Measurements from ENCODE around the gene CYB5R3. TPM values are rescaled to one million over a fixed set of nuclear protein-coding genes. Genes with fewer than 3 reads are reported as not detected.

CYB5R3 gene
- polyA plus RNA-seq, 1 donor (not counting 4 experiments of a cell fraction or from before 2014, with no cell fraction given): 102 TPM

GRCh38 chr22:42624551-42625106 lies 24.6 kb downstream of the CYB5R3 start:
- DNase-seq (ENCODE audit: low read depth, low spot score) (no peak), FAIRE-seq (no peak)
- Histone ChIP-seq H3K9ac (ENCODE audit: control insufficient read depth, extremely low read depth, insufficient read depth, low read length) (no peak overlapping the region), H3K9me1 (ENCODE audit: control insufficient read depth, extremely low read depth, insufficient read depth, low read length) (no peaks in the 10 kb centered on the region), H3K4me1 (ENCODE audit: control insufficient read depth, extremely low read depth, insufficient read depth, low read length) (peaks cover 21% of the 10 kb centered on the region), H3K4me3 (ENCODE audit: control insufficient read depth in 2 of 3, extremely low read depth in 1 of 3, insufficient read depth in 2 of 3, low read depth in 1 of 3, low read length in 3 of 3) (no peak overlapping the region), H3K79me2 (ENCODE audit: control insufficient read depth, insufficient read depth, low read length) (no peaks in the 10 kb centered on the region), H2AFZ (ENCODE audit: control insufficient read depth, low read length) (no peak overlapping the region), H3K27ac (ENCODE audit: control insufficient read depth, insufficient read depth, low read length) (no peak overlapping the region), H3K27me3 (ENCODE audit: control insufficient read depth, extremely low read depth, insufficient read depth, low read length) (no peaks in the 10 kb centered on the region), H3K9me3 (ENCODE audit: control insufficient read depth, low read depth, low read length) (no peaks in the 10 kb centered on the region), H4K20me1 (ENCODE audit: control insufficient read depth, extremely low read depth, insufficient read depth, low read length) (peaks cover 4% of the 10 kb centered on the region), H3K4me2 (ENCODE audit: control insufficient read depth, extremely low read depth, insufficient read depth, low read depth, low read length) (no peak overlapping the region), H3K36me3 (ENCODE audit: control insufficient read depth in 2 of 2, extremely low read depth in 1 of 2, insufficient read depth in 2 of 2, low read length in 2 of 2) (peaks cover 40 to 50% of the 10 kb centered on the region in 2 experiments)
- TF ChIP-seq EZH2 (IDR thresholded peaks at IDR 0.05; ENCODE audit: low read length) (no peak), CTCF (optimal IDR thresholded peaks at IDR 0.05 in 1 of 3, IDR thresholded peaks at IDR 0.05 in 1 of 3, conservative IDR thresholded peaks at IDR 0.05 in 1 of 3; ENCODE audit: extremely low read depth in 1 of 3, insufficient read depth in 2 of 3, low read length in 3 of 3) (no peak)
- dilution Hi-C loops (cut with MboI; ENCODE audit: extremely low pct_ligation_motif_present, low sequenced_read_pairs): no loop called here

DNA sequence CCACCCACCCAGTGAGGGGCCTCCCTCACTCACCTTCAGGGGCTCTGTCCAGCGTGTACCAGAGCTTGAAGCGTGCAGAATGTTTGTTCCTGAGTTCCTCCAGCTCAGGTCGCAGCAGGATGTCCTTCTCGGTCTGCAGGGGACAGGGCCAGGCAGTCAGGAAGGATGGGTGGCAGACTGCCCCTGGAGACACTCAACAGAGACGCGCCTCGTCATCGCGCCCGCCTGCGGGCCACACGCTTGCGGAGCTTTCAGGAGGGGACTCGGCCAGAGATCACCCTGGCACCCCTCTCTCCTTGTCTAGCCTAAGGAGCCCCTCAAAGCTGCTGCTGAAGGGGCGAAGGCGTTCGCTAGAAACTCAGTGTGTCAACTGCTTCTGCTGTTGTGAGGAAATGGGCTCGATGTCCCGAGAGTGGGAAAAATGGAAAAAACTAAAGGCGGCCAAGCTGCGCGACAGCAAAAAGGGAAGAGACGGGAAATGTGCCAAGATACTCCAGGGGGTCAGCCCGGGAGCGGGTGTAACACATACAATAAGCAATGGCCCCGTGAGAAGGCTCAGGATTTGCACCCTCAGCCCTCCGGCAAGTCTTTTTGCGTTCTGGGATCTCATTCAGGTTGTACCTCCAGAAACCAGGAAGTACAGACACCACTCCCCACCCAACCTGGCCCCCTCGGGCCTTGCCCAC lies 25.3 kb downstream of the CYB5R3 start:
- H3K9me1 ChIP-seq (ENCODE audit: control insufficient read depth, extremely low read depth, insufficient read depth, low read length): no peaks in the 10 kb centered on the region
- no peak overlapping the region for H3K27ac ChIP-seq (ENCODE audit: control insufficient read depth, insufficient read depth, low read length)
- peaks cover 36 to 49% of the 10 kb centered on the region in 2 experiments for H3K36me3 ChIP-seq (ENCODE audit: control insufficient read depth in 2 of 2, extremely low read depth in 1 of 2, insufficient read depth in 2 of 2, low read length in 2 of 2)
- FAIRE-seq (no peak), DNase-seq (ENCODE audit: low read depth, low spot score) (no peak)
- no peaks in the 10 kb centered on the region for H3K9me3 ChIP-seq (ENCODE audit: control insufficient read depth, low read depth, low read length)
- H3K79me2 ChIP-seq (ENCODE audit: control insufficient read depth, insufficient read depth, low read length): no peaks in the 10 kb centered on the region
- no peak overlapping the region for H3K9ac ChIP-seq (ENCODE audit: control insufficient read depth, extremely low read depth, insufficient read depth, low read length)
- dilution Hi-C loops (cut with MboI; ENCODE audit: extremely low pct_ligation_motif_present, low sequenced_read_pairs): no loop called here
- peaks cover 4% of the 10 kb centered on the region for H4K20me1 ChIP-seq (ENCODE audit: control insufficient read depth, extremely low read depth, insufficient read depth, low read length)
- H2AFZ ChIP-seq (ENCODE audit: control insufficient read depth, low read length): no peak overlapping the region
- H3K4me1 ChIP-seq (ENCODE audit: control insufficient read depth, extremely low read depth, insufficient read depth, low read length): peaks cover 21% of the 10 kb centered on the region
- H3K4me2 ChIP-seq (ENCODE audit: control insufficient read depth, extremely low read depth, insufficient read depth, low read depth, low read length): no peak overlapping the region
- no peak overlapping the region for H3K4me3 ChIP-seq (ENCODE audit: control insufficient read depth in 2 of 3, extremely low read depth in 1 of 3, insufficient read depth in 2 of 3, low read depth in 1 of 3, low read length in 3 of 3)
- no peaks in the 10 kb centered on the region for H3K27me3 ChIP-seq (ENCODE audit: control insufficient read depth, extremely low read depth, insufficient read depth, low read length)
- TF ChIP-seq EZH2 (IDR thresholded peaks at IDR 0.05; ENCODE audit: low read length): no peak
- TF ChIP-seq CTCF (optimal IDR thresholded peaks at IDR 0.05 in 1 of 3, IDR thresholded peaks at IDR 0.05 in 1 of 3, conservative IDR thresholded peaks at IDR 0.05 in 1 of 3; ENCODE audit: extremely low read depth in 1 of 3, insufficient read depth in 2 of 3, low read length in 3 of 3): no peak

Data from keratinocyte (primary cell).